Peyer's patch (tissue), 4 donors: ENCODE data around the gene EPHA10.

Source experiments
- CTCF ChIP-seq, 6 experiments: fragments of 450-650 bp in 4 of 6; fragments of 200-600 bp in 2 of 6; sonication (generic) in 1 of 6; IDR thresholded peaks; one replicate each; pipeline ENCODE4 v1.5.1; 2017 to 2019; ENCODE audit warnings: antibody characterized with exemption in 6 of 6, mild to moderate bottlenecking in 3 of 6, moderate library complexity in 1 of 6
- POLR2A ChIP-seq, 2 donors: fragments of 450-650 bp; IDR thresholded peaks; one replicate each; pipeline ENCODE4 v1.5.1; 2017; ENCODE audit warnings: antibody characterized with exemption in 2 of 2, mild to moderate bottlenecking in 2 of 2, moderate library complexity in 2 of 2

- TF ChIP-seq CTCF (IDR thresholded peaks at IDR 0.05) = no peak
- TF ChIP-seq POLR2A (IDR thresholded peaks at IDR 0.05) = no peak
Observed at GRCh38 chr1:37741662-37742061, 23.3 kb downstream of the EPHA10 start.
